Inflammatory macrophage treated with lipopolysaccharide for 1 hour (primary cell): Measurements from ENCODE around the gene TGFBR3.
"Not testable (repeated sequence)": the region's sequence is repeated elsewhere in the genome, so short reads cannot be mapped to it uniquely, and the experiment has no call there.

Experiments used
- DNase-seq, 2 donors: peaks; one replicate each; pipeline ENCODE4 v3.0.0-alpha.2; 2020 to 2022

The TGFBR3 gene

DNA sequence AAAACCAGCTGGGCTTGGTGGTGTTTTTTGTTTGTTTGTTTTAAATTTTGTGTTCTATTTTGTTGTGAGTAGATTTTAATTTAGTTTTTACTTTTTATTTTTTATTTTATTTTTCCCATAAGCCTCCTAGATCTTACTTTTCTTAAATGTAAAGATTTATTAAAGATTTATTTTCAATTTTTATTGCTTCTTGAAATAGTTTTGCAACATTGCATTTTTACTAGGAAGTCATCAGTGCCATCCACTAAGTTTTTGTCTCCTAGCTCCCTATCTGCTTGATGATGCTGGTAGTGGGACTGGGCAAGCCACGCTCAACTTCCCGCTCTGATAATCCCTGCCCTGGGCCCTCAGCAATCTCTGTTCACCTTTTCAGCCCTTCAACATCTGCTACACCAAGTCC is 209.9 kb downstream of the TGFBR3 start:
- DNase-seq: no peak

- DNase-seq: no peak
Observed at GRCh38 chr1:91674107-91674506, 211.8 kb downstream of the TGFBR3 start.

DNA sequence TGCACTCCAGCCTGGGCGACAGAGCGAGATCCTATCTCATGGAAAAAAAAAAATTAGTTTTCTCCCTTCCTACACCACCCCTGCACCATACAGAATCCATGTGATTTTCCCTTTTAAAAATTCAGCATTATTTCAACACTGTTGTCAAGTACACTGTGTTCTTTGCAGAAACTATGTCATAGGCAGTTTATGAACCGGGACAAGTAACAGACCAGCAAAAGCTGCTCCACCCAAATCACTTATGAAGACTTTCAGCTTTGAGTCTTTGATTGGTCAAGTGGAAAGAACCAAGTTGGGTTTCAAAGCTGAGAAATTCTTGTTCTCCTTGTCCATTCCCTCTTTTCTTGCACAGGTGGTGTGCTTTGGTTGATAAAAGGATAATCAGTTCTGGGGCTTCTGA is 212.3 kb downstream of the TGFBR3 start:
- DNase-seq: no peak

DNA sequence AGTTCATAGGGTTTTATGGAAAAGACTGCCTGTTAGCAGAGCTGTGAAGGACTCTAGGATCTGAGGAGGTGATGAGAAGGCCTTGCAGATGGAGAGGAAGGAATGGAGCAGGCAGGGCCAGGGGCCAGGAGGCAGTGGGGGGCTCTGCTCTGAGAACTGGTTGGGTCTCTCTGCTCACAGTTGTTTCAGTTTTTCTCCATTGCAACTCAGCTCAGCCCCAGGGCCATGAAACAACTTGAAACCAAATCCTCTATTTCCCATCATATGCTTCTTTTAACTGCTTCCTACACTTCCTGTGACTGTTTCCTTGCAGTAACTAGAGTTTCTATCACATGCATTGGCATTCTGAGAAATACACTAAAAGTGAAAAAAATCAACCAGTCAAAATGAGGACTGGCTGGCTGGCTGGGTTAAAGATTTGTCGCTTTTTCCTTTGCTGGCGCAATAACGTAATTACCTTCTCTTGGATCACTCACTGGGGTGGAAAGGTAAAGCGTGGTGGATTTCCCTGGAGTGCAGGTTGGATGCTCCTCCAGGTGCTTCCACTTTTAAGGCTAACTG is 213.3 kb downstream of the TGFBR3 start:
- DNase-seq: no peak

- DNase-seq: no peak
Observed at GRCh38 chr1:91670781-91671180, 215.2 kb downstream of the TGFBR3 start.

GRCh38 chr1:91669584-91670350 is 216.2 kb downstream of the TGFBR3 start:
- no peak for DNase-seq

GRCh38 chr1:91666651-91667050 is 219.3 kb downstream of the TGFBR3 start:
- not testable (repeated sequence) for DNase-seq

DNA sequence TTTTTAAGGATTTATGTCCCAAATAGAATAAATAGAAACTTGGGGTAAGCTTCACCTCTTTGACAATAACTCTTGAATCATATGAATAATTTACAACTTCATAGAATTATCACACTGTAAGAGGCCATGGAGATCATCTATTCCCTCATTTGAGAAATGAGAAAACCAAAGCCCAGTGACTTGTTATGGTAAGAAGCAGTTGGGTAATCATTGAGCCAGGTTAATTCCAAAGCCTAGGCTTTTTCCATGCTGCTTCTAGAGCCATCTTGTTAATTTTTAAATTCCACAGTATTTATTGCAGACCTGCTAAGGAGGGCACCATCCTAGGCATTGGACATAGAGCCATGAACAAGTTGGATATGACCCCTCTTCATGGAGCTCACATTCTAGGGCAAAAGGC is 224.8 kb downstream of the TGFBR3 start:
- no peak for DNase-seq

- DNase-seq: no peak
Observed at GRCh38 chr1:91660708-91661107, 225.2 kb downstream of the TGFBR3 start.

DNA sequence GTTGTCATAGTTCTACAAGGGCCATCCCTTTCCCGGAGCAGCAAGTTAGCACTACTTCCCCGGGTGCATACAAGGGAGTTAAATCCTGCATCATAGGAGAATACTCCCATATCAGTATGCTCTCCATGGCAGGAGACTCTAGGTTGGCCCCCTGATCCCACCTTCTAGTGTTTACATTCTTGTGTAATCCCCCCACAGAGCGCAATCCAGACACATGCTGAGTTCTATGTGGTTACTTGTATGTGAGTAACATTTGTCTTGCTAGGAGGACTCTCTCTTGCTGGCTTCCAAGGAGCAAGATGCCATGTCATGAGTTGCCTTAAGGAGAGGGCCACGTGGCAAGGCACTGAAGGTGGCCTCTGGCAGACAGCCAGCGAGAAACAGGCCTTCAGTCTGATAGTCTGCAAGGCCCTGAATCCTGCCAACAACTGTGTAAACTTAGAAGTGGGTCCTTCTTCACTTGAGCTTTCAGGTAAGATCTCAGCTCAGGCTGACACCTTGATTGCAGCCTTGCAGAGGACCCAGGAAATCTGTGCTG is 230.0 kb downstream of the TGFBR3 start:
- no peak for DNase-seq

GRCh38 chr1:91653183-91653582 is 232.8 kb downstream of the TGFBR3 start:
- DNase-seq: peak in 1 of 2 donors; percentile 1

DNA sequence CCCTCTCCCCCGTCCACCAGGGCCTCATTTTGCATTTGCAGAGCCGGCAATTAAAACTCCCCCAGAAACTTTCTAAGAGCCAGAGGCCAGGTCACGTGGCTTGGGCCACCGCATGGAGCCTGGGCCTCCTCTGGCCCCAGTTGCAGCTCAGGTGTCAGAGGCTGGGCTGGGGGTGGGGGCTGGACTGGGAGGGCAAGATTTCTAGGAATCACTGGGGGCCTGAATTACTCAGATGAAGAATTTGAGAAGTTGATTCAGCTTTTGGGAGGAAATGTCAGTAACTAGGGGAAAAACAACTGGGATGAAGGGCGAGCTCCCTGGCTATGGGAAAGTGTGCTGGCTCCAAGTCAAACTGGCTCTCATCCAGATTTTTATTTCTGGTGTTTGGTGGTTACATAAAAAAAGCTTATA is 234.3 kb downstream of the TGFBR3 start:
- no peak for DNase-seq

DNA sequence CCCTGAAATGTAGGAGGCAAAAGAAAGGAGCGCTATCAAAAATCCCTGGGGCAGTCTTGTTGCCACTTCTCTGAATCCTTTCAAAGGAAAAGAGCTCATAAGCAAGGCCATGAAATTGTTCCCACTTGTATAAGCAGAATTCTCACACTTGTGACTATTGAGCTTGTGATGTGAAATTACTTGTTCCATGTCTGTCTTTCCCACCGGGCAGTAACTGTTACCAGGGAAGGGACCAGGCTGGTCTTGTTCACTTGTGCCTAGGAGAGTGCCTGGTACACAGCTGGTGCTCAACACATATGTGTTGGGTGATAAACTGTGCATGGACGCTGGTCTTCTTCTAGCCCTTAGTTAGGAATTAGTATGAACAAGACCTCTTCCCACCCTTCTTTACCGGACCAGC is 234.7 kb downstream of the TGFBR3 start:
- DNase-seq: no peak

GRCh38 chr1:91650764-91651163 is 235.2 kb downstream of the TGFBR3 start:
- DNase-seq: peak in 1 of 2 donors; percentile 14

DNA sequence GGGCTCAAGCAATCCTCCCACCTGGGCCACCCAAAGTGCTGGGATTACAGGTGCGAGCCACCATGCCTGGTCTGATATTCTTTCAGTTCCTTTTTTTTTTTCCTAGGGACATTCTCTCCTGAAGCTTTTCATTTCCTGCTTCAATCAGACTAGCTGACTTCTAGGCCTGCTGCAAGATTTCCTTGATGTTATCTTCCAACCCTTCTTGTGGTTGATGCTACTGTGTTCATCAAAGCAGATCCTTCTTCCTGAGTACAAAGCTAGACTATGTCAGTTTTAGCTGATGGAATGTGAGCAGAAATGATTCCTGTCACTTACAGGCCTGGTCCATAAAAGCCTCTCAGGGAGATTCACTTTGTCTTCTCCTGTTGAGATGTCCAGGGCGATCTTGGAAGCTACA is 238.9 kb downstream of the TGFBR3 start:
- no peak for DNase-seq

GRCh38 chr1:91645031-91645430 is 240.9 kb downstream of the TGFBR3 start:
- DNase-seq: no peak

DNA sequence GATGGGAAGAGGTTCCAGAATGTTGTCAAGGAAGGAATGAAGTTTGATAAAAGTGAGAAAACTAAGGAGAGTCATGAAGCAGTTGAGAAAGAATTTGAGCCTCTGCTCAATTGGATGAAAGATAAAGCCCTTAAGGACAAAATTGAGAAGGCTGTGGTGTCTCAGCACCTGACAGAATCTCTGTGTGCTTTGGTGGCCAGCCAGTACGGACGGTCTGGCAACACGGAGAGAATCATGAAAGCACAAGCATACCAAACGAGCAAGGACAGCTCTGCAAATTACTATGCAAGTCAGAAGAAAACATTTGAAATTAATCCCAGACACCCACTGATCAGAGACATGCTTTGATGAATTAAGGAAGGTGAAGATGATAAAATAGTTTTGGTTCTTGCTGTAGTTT is 242.5 kb downstream of the TGFBR3 start:
- no peak for DNase-seq

DNA sequence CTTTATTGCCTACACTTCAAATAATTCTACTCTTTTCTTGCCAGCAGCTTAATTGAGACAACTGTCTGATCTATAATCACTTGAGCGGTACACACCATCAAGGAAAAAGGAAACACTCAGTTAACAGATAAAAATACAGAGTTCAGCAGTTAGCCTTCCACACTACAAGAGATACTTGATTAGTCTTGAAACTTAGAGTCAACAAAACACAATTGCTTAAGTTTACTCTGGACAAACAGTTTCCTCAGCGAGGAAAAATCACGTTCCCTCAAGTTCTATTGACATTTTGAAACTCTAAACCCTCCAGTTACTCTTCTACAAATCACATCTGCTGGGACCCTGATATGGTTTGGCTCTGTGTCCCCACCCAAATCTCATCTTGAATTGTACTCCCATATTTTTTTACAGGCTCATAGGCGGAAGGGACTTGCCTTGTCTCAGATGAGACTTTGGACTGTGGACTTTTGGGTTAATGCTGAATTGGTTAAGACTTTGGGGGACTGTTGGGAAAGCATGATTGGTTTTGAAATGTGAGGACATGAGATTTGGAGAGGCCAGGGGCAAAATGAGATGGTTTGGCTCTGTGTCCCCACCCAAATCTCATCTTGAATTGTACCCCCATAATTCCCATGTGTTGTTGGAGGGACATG is 244.9 kb downstream of the TGFBR3 start:
- DNase-seq: no peak

- no peak for DNase-seq
Observed at GRCh38 chr1:91637539-91637994, 248.4 kb downstream of the TGFBR3 start.

- DNase-seq: no peak
Observed at GRCh38 chr1:91635763-91636162, 250.2 kb downstream of the TGFBR3 start.

DNA sequence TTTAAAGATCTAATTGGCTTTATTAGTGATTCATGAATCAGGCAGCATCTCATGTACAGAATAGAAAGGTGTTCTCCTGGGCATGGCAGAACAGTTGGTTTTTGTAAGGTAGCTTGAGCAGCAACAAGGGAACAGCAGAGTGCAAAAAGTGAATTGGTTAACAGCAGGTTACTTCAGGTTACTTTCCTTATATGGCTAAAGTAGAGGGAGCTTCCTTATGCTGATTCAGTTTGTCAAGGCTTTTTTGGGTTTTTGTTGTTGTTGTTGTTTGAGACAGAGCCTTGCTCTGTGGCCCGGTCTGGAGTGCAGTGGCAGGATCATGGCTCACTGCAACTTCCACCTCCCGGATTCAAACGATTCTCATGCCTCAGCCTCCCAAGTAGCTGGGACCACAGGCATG is 252.5 kb downstream of the TGFBR3 start:
- DNase-seq: no peak

DNA sequence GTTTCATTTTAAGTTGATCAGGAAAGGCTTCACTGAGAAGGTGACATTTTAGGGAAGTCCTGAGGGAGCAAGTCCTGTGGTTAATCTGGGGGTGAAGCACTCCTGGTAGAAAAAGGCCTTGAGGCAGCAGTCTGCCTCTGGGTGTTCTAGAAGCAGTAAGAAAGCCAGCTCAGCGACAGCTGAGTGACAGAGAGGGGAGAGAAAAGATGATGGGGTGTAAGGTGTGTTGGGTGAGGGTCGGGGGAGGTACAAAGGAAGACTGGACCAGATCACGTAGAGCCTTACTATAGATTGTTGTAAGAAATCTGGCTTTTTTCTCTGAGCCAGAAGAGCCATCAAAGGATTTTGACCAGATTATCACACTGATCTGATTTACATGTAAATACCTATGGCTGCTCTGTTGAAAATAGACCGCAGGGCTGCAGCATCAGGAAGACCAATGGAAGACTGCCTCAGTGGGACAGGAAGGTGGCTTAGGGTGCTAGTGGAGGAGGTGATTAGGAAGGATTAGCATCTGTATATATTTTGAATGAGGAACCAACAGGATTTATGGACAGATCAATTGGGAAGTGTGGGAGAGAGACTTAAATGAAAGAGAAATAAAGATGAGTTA is 254.1 kb downstream of the TGFBR3 start:
- no peak for DNase-seq

DNA sequence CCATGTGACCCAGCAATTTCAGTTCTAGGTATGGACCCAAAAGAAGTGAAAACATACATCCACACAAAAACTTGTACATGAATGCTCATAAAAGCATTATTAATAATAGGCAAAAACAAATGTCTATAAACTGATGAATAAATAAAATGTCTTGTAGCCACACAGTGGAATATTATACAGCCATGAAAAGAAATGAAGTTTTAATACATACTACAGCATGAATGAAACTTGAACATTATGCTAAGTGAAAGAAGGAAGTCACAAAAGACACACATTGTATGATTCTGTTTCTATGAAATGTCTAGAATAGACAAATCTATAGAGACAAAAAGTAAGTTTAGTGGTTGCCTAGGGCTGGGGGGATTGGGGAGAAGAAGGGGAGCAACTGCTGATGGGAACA is 255.1 kb downstream of the TGFBR3 start:
- no peak for DNase-seq
